Activated CD4-positive, alpha-beta T cell treated with anti-CD3 and anti-CD28 coated beads for 36 hours (primary cell): ENCODE measurements around the gene IL22RA1. TPM values are rescaled to one million over a fixed set of nuclear protein-coding genes. Genes with fewer than 3 reads are reported as not detected.

ENCODE experiments used
- ATAC-seq: fragments of 200-7000 bp; cut with Tn5 transposase; one replicate; pipeline ENCODE4 v1.10.0; 2021; ENCODE audit warnings: mild to moderate bottlenecking, moderate library complexity
- CTCF ChIA-PET: fragments of 350-600 bp; sonication (Branson Sonifier 250); formaldehyde crosslinking; loops from one replicate; lab custom pipeline; 2021; ENCODE audit warnings: antibody characterized with exemption; lab: Charles Lee
- POLR2A ChIA-PET: fragments of 350-600 bp; sonication (Branson Sonifier 250); formaldehyde crosslinking; loops from one replicate; lab custom pipeline; 2021; ENCODE audit warnings: antibody characterized with exemption, inconsistent platforms; lab: Charles Lee
- DNase-seq: peaks from one replicate; pipeline ENCODE4 v3.0.0-alpha.2; 2020
- H3K27ac Mint-ChIP-seq: one replicate; pipeline ENCODE4 v1.8.0; 2021; ENCODE audit warnings: mixed read lengths
- H3K27me3 Mint-ChIP-seq: one replicate; pipeline ENCODE4 v1.8.0; 2021; ENCODE audit warnings: mixed read lengths
- H3K36me3 Mint-ChIP-seq: one replicate; pipeline ENCODE4 v1.8.0; 2021; ENCODE audit warnings: low read depth, mixed read lengths
- H3K4me1 Mint-ChIP-seq: one replicate; pipeline ENCODE4 v1.8.0; 2021; ENCODE audit warnings: mixed read lengths
- H3K4me3 Mint-ChIP-seq: one replicate; pipeline ENCODE4 v1.8.0; 2021; ENCODE audit warnings: mild to moderate bottlenecking, moderate library complexity, mixed read lengths
- H3K9me3 Mint-ChIP-seq: one replicate; pipeline ENCODE4 v1.8.0; 2021; ENCODE audit warnings: low read depth, mixed read lengths
- intact Hi-C, 2 experiments: fragments of 100-400 bp; cut with DNase I in 1 of 2; cut with micrococcal nuclease in 1 of 2; formaldehyde crosslinking; loops; one replicate each; pipeline versions ENCODE4 v1.14.2 to v1.15.1; 2022 to 2024; cut with DNase I, micrococcal nuclease
- total RNA-seq, 2 experiments: library from RNA; stranded (reverse); gene quantifications; one replicate each; pipeline ENCODE4 v1.2.3, GENCODE V29; 2021

Gene IL22RA1
- total RNA-seq, 2 experiments from 2014 or later: not detected

DNA sequence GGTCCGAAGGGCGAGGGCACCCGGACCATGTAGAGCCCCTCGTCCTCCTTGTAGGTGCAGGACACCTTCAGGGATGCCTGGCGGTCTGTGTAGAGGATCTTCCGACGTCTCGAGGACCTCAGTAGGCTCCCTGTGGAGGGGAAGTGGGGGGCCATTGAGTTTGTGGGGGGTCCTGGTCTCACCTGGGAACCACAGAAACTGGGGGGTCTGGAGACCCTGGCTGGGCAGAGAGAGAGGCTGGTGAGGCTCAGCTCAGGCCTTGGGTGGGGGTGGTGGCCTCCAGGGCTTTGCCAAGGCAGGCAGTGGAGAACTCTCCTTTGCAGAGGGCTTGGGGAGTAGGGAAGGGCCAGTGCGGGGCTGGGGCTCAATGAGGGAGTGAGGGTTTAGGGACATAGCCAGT, 50.0 kb downstream of the IL22RA1 start:
- H3K4me1 Mint-ChIP-seq: no peaks in the 10 kb centered on the region
- ChIA-PET POLR2A (interaction anchor here (0.6 kb wide), 1 partner anchor 1962 kb away, joined by 3 read pairs; no protein-coding TSS in a partner anchor), CTCF (no interaction called here)
- H3K27me3 Mint-ChIP-seq: peaks cover 5% of the 10 kb centered on the region
- no peak overlapping the region for H3K4me3 Mint-ChIP-seq
- intact Hi-C loops: no loop called here
- DNase-seq (no peak), ATAC-seq (no peak)
- no peak overlapping the region for H3K27ac Mint-ChIP-seq
- H3K9me3 Mint-ChIP-seq: no peaks in the 10 kb centered on the region
- no peaks in the 10 kb centered on the region for H3K36me3 Mint-ChIP-seq

DNA sequence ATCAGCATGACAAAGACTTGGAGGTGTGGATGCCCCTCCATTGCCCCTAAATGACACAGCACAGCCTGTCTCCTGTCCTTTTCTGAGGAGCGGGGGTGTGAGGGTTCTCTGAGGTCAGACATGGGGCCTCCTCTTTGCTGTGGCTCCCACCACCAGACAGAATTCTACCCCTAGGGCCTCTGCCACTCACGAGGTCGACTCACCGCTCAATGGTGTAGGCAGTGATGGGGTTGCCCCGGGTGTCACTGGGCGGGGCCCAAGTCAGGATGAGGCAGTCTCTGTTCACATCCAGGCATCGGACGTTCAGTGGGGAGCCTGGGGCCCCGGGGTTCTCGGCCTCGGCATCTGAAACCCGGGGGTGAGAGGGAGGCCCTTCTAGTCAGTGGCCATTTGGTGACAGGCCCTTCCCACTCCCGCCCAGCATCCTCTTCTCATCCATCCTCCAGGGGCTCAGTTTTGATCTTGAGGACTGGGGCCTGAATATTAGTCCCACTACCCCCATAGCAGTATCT, 50.9 kb downstream of the IL22RA1 start:
- CTCF ChIA-PET: no interaction called here
- DNase-seq (peak; percentile 46), ATAC-seq (peak; percentile 68)
- Mint-ChIP-seq H3K4me1 (no peaks in the 10 kb centered on the region), H3K27ac (no peak overlapping the region), H3K9me3 (no peaks in the 10 kb centered on the region), H3K4me3 (no peak overlapping the region), H3K36me3 (no peaks in the 10 kb centered on the region), H3K27me3 (peaks cover 5% of the 10 kb centered on the region)
- intact Hi-C loops: no loop called here
- POLR2A ChIA-PET: interaction anchor here (0.6 kb wide), 1 partner anchor 12 kb away, joined by 4 read pairs; no protein-coding TSS in a partner anchor

DNA sequence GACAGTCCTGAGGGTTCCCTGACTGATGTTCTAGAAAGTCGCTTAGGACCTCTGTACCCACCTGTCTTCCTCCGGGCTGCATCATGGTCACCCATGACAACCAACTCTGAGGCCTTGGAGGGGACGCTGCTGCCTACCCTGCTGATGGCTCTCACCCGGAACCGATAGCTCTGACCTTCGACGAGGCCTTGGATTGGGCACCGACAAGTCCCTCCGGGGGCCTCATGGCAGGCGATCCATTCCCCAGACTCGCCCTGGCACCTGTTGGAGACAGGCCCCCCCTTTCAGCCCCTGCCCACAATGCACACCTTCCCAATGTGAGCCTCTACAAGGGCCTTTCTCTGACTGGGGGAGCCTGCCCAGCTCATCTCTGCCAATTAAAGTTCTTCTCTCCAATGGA, 52.2 kb downstream of the IL22RA1 start:
- CTCF ChIA-PET: interaction anchor here (0.7 kb wide), 1 partner anchor 794 kb away, joined by 3 read pairs; no protein-coding TSS in a partner anchor
- POLR2A ChIA-PET: no interaction called here
- H3K36me3 Mint-ChIP-seq: no peaks in the 10 kb centered on the region
- DNase-seq (no peak), ATAC-seq (no peak)
- H3K4me1 Mint-ChIP-seq: no peaks in the 10 kb centered on the region
- H3K4me3 Mint-ChIP-seq: no peak overlapping the region
- intact Hi-C loops: no loop called here
- no peaks in the 10 kb centered on the region for H3K27me3 Mint-ChIP-seq
- no peaks in the 10 kb centered on the region for H3K9me3 Mint-ChIP-seq
- no peak overlapping the region for H3K27ac Mint-ChIP-seq

DNA sequence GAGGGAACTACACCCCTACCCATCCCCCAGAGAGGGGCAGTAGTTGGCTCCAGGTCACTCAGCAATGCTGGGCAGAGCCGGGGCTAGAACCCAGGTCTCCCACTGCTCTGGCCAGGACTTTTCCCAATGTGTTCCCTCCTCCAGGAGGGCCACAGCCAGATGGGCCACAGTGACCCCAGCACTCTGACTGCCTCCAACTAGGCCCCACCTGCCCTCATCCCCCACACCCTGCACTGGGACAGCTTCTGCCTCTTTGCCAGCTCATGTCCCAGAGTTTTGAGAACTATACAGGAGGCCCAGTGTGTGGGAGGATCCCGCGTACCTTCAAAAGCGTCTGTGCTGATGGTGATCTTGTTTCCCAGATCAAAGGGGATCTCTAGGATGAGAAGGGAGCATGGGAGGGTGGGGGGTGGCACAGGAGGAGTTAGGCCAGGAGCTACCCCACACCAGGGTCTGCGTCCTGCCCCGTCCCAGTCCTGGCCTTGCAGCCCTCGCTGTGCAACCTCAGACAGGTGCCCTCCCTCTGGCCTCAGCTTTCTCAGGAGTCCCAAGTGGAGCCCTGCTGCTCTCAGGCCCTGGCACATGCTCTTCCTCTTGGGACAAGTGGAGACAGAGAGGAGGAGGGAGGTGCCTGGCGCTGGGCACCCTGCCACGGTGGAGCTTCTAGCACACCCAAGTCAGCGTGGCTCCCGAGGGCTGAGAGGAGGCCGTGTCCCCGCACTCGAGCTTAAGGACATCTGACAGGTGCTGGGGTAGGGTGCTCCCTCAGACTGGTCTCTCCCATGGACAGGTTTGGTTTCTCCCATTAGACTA, 53.0 kb downstream of the IL22RA1 start:
- Mint-ChIP-seq H3K36me3 (no peaks in the 10 kb centered on the region), H3K9me3 (no peaks in the 10 kb centered on the region), H3K4me1 (no peaks in the 10 kb centered on the region), H3K27me3 (peaks cover 3% of the 10 kb centered on the region), H3K27ac (no peak overlapping the region), H3K4me3 (no peak overlapping the region)
- CTCF ChIA-PET: interaction anchor here (0.7 kb wide), 1 partner anchor 795 kb away, joined by 3 read pairs; no protein-coding TSS in a partner anchor
- no peak for ATAC-seq
- intact Hi-C loops: no loop called here
- POLR2A ChIA-PET: no interaction called here
- no peak for DNase-seq

DNA sequence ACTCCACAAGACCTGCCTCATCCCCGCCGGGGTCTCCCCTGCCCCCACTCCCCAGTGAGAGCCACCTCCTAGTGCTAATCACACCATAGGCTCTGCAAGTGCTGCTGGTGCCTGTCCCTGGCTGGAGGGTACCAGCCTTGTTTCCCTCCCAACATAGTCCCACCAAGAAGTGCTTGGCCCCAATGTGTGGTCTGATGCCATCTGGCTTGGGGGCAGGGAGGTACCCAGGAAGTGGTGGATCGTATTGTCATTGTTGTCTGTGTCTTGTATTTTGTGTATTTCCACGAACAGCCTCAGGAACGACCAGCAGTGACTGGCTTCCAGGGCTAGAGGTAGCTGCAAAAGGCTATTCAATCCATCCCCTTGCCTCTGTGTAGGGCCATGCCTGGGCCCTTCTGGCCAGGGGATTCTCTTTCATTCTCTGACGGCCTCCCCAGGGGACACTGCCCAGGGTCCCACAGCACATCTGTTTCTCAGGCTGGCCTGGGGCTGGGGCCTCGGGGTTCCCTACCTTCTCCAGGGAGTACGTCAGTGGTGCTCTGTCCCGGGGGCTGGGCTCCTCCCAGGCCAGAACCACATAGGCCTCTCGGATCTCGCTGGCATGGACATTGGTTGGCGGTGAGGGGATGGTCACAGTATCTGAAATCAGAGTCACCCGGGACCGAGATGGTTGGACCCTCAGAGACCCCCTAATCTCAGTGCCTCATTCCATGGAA, 53.8 kb downstream of the IL22RA1 start:
- ATAC-seq: no peak
- ChIA-PET CTCF (no interaction called here), POLR2A (no interaction called here)
- DNase-seq: no peak
- Mint-ChIP-seq H3K4me1 (no peaks in the 10 kb centered on the region), H3K27ac (no peak overlapping the region), H3K36me3 (no peaks in the 10 kb centered on the region), H3K27me3 (peaks cover 4% of the 10 kb centered on the region), H3K4me3 (no peak overlapping the region), H3K9me3 (no peaks in the 10 kb centered on the region)
- intact Hi-C loops: no loop called here

DNA sequence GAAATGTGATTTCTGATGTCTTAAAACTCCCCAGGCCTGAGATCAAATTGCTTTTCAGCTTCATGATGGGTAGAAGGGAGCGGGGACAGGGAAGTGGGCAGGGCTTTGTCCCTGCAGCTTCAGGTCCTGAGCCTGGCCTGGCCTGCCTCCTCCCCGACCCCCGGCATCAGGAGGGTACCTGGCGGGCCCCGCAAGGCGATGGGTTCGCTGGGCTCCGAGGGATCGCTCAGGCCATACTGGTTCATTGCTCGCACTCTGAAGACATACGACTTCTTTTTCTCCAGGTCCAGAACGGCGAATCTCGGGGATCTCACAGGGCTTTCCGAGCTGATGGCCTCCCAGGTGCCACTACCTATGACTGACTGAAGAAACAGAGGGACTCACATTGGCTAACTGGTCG, 56.5 kb downstream of the IL22RA1 start:
- H3K27ac Mint-ChIP-seq: no peak overlapping the region
- H3K9me3 Mint-ChIP-seq: no peaks in the 10 kb centered on the region
- POLR2A ChIA-PET: no interaction called here
- intact Hi-C loops: no loop called here
- ATAC-seq (no peak), DNase-seq (no peak)
- H3K4me1 Mint-ChIP-seq: no peaks in the 10 kb centered on the region
- H3K4me3 Mint-ChIP-seq: no peak overlapping the region
- H3K27me3 Mint-ChIP-seq: peaks cover 4% of the 10 kb centered on the region
- H3K36me3 Mint-ChIP-seq: no peaks in the 10 kb centered on the region
- CTCF ChIA-PET: no interaction called here

DNA sequence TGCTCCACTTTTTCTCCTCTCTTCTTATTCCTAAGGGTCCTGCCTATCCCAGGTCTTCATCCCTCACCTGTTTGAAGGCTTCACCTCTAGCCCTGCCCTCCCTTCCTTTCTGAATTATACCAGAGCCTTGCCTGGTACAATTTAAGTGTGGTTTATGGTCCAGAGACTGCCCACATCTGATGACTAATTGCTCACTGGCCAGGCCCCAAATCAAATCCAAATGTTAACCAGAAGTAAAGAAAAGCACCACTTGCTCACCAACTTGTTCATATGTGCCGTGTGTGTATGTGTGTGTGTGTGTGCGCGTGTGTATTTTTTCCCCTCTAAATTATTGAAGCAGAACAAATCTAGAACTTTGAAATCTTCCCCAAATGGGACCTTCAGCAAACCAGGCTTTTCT, 57.4 kb downstream of the IL22RA1 start:
- Mint-ChIP-seq H3K9me3 (no peaks in the 10 kb centered on the region), H3K27me3 (peaks cover 4% of the 10 kb centered on the region), H3K27ac (no peak overlapping the region), H3K4me3 (no peak overlapping the region), H3K4me1 (no peaks in the 10 kb centered on the region), H3K36me3 (no peaks in the 10 kb centered on the region)
- ChIA-PET POLR2A (no interaction called here), CTCF (interaction anchor here (0.6 kb wide), 1 partner anchor 1130 kb away, joined by 4 read pairs; no protein-coding TSS in a partner anchor)
- ATAC-seq: no peak
- DNase-seq: no peak
- intact Hi-C loops: no loop called here

DNA sequence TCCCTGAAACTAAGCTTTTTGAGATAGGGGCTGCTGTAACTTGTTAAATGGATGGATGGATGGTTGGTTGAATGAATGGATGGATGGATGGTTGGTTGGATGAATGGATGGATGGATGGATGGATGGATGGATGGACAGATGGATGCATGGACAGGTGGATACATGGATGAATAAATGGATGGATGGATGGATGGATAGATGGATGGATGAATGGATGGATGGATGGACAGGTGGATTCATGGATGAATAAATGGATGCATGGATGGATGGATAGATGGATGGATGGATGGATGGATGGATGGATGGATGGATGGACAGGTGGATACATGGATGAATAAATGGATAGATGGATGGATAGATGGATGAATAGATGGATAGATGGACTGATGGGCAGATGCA, 57.9 kb downstream of the IL22RA1 start:
- POLR2A ChIA-PET: no interaction called here
- no peak overlapping the region for H3K27ac Mint-ChIP-seq
- no peak overlapping the region for H3K4me3 Mint-ChIP-seq
- no peaks in the 10 kb centered on the region for H3K36me3 Mint-ChIP-seq
- ATAC-seq: no peak
- CTCF ChIA-PET: interaction anchor here (0.6 to 1.1 kb wide), 4 partner anchors 13 to 1131 kb away, joined by 3 to 4 read pairs (median 3); no protein-coding TSS in a partner anchor
- H3K9me3 Mint-ChIP-seq: no peaks in the 10 kb centered on the region
- H3K27me3 Mint-ChIP-seq: peaks cover 4% of the 10 kb centered on the region
- DNase-seq: no peak
- intact Hi-C loops: no loop called here
- H3K4me1 Mint-ChIP-seq: no peaks in the 10 kb centered on the region

DNA sequence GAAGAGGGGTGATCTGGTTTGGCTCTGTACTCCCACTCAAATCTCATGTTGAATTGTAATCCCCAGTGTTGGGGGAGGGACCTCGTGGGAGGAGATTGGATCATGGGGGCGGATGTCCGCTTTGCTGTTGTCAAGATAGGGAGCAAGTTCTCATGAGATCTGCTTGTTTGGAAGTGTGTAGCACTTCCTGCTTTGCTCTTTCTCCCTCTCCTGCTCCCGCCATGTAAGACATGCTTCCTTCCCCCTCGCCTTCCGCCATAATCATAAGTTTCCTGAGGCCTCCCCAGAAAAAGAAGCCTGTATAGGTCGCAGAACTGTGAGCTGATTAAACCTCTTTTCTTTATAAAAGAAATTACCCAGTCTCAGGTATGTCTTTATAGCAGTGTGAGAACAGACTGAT, 58.9 kb downstream of the IL22RA1 start:
- Mint-ChIP-seq H3K4me1 (no peaks in the 10 kb centered on the region), H3K36me3 (no peaks in the 10 kb centered on the region), H3K27me3 (peaks cover 4% of the 10 kb centered on the region), H3K9me3 (no peaks in the 10 kb centered on the region), H3K27ac (no peak overlapping the region), H3K4me3 (no peak overlapping the region)
- ATAC-seq (no peak), DNase-seq (no peak)
- POLR2A ChIA-PET: interaction anchor here (0.5 kb wide), 1 partner anchor 65 kb away, joined by 7 read pairs; no protein-coding TSS in a partner anchor
- intact Hi-C loops: no loop called here
- CTCF ChIA-PET: interaction anchor here (0.6 to 1.1 kb wide), 3 partner anchors 66 to 307 kb away, joined by 3 to 4 read pairs (median 3); no protein-coding TSS in a partner anchor

DNA sequence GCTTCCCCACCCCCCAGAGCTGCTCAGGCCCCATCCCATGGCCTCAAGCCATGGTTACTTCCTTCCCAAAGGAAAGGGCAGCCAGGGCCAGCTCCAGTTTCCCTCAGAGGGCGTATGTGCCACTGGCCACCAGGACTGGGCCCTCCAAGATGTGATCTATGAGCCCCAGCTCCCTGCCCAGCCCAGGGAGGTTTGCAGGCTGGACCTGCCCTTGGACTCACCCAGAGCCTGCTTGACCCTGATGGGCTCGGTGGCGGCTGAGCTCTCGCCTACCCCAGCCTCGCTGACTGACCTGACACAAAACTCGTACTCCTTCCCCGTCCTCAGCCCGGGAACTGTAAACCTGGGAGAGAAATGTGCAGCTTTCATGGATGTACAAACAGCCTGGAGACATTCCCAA, 60.6 kb downstream of the IL22RA1 start:
- Mint-ChIP-seq H3K27ac (no peak overlapping the region), H3K4me1 (no peaks in the 10 kb centered on the region), H3K27me3 (peaks cover 4% of the 10 kb centered on the region), H3K9me3 (no peaks in the 10 kb centered on the region), H3K36me3 (no peaks in the 10 kb centered on the region), H3K4me3 (no peak overlapping the region)
- DNase-seq (no peak), ATAC-seq (no peak)
- ChIA-PET POLR2A (no interaction called here), CTCF (interaction anchor here (0.8 to 1.2 kb wide), 2 partner anchors 11 to 12 kb away, joined by 3 to 4 read pairs; no protein-coding TSS in a partner anchor)
- intact Hi-C loops: no loop called here

DNA sequence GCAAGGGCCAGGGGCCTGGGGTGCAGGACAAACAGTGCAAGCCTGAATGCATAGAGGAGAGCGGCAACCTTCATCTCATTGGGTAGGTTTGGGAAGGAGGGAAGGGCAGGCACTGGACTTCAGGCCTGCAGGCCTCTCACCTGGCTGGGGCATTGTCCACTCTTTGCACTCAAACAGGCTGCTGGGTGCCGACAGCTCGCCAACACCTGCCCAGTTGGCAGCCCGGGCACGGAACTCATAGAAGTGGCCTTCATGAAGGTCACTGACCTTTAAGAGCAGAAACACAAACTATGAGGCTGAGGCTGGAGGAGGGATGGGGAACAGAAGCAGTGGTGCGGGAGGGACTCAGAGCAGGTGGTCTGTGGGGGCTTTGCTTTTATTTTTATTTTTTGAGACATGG, 61.8 kb downstream of the IL22RA1 start:
- Mint-ChIP-seq H3K4me3 (no peak overlapping the region), H3K27ac (no peak overlapping the region), H3K4me1 (no peaks in the 10 kb centered on the region), H3K36me3 (no peaks in the 10 kb centered on the region), H3K27me3 (peaks cover 4% of the 10 kb centered on the region), H3K9me3 (no peaks in the 10 kb centered on the region)
- intact Hi-C loops: no loop called here
- ChIA-PET POLR2A (no interaction called here), CTCF (interaction anchor here (1.0 kb wide), 1 partner anchor 20 kb away, joined by 3 read pairs; no protein-coding TSS in a partner anchor)
- no peak for DNase-seq
- ATAC-seq: no peak
